K562 (cell line): Measurements from ENCODE around the gene CETN1.

Experiments
- ARID3A ChIP-seq: IDR thresholded peaks from 2 replicates; pipeline ENCODE4 v1.6.1; 2012; ENCODE audit warnings: low read depth, low read length, improper control_type of control experiment, borderline replicate concordance
- FOXM1 ChIP-seq, 2 experiments: fragments of 450-650 bp in 1 of 2; sonication (generic) in 1 of 2; formaldehyde crosslinking in 1 of 2; IDR thresholded peaks; 2 replicates each; pipeline versions ENCODE4 v1.6.1 to v1.9.0; 2017 to 2022; ENCODE audit warnings: low read depth in 2 of 2, mild to moderate bottlenecking in 2 of 2, missing genetic modification reagents in 1 of 2, moderate library complexity in 1 of 2
- HES1 ChIP-seq: fragments of 450-650 bp; IDR thresholded peaks from 2 replicates; pipeline ENCODE4 v1.6.1; 2016; ENCODE audit warnings: low read depth, mild to moderate bottlenecking, moderate library complexity
- HMG20B ChIP-seq: fragments of 250-450 bp; sonication (Bioruptor Pico); IDR thresholded peaks from 2 replicates; pipeline ENCODE4 v1.5.0; 2021; ENCODE audit warnings: mild to moderate bottlenecking
- NR2C2 ChIP-seq, 2 experiments: fragments of 200-800 bp in 1 of 2; sonication (Bioruptor generic) in 1 of 2; sonication (generic) in 1 of 2; formaldehyde crosslinking in 1 of 2; IDR thresholded peaks; 2 replicates each; pipeline versions ENCODE4 v1.6.1 to v1.8.0; 2016 to 2022; ENCODE audit warnings: mild to moderate bottlenecking in 1 of 2, missing compliant biosample characterization in 1 of 2, missing genetic modification characterization in 1 of 2, missing genetic modification reagents in 1 of 2
- PHF20 ChIP-seq: fragments of 450-650 bp; IDR thresholded peaks from 2 replicates; pipeline ENCODE4 v1.6.1; 2018; ENCODE audit not compliant: partially characterized antibody
- POLR2A ChIP-seq: fragments of 450-650 bp; conservative IDR thresholded peaks from 2 replicates; pipeline ENCODE4 v1.6.1; 2016
- POLR2AphosphoS5 ChIP-seq: IDR thresholded peaks from 2 replicates; pipeline ENCODE4 v1.6.1; 2011; ENCODE audit warnings: mild to moderate bottlenecking, low read depth, low read length, moderate library complexity; ENCODE audit not compliant: control insufficient read depth, insufficient read depth
- PRPF4 ChIP-seq: fragments of 200-400 bp; formaldehyde crosslinking; IDR thresholded peaks from one replicate; pipeline ENCODE4 v1.6.1; 2017; ENCODE audit warnings: low read length, low read depth, mild to moderate bottlenecking; ENCODE audit not compliant: insufficient read depth, poor library complexity, severe bottlenecking
- TAF1 ChIP-seq: IDR thresholded peaks from 2 replicates; pipeline ENCODE4 v1.6.1; 2011; ENCODE audit warnings: mild to moderate bottlenecking, low read length, moderate library complexity; ENCODE audit not compliant: insufficient read depth, control insufficient read depth, severe bottlenecking; ENCODE audit errors: extremely low read depth
- TBP ChIP-seq: optimal IDR thresholded peaks from 2 replicates; pipeline ENCODE3; 2011; ENCODE audit warnings: low read depth, low read length, improper control_type of control experiment
- ZNF324 ChIP-seq: fragments of 250-450 bp; sonication (Bioruptor Pico); IDR thresholded peaks from 2 replicates; pipeline ENCODE4 v1.4.0; 2020; ENCODE audit warnings: mild to moderate bottlenecking
- TF ChIP-seq, protein P1 (sequence below), 3 experiments: IDR thresholded peaks in 2 of 3; conservative IDR thresholded peaks in 1 of 3; 2 replicates each; pipeline ENCODE4 v1.5.1; 2011 to 2012; ENCODE audit warnings: low read length in 3 of 3, mild to moderate bottlenecking in 3 of 3, control low read depth in 2 of 3, improper control_type of control experiment in 1 of 3, inconsistent platforms in 1 of 3, low read depth in 1 of 3, mixed read lengths in 1 of 3, moderate library complexity in 1 of 3; ENCODE audit not compliant: insufficient read depth in 2 of 3
- TF ChIP-seq, protein P2 (sequence below): IDR thresholded peaks from 3 replicates; pipeline ENCODE4 v1.6.1; 2011; ENCODE audit warnings: borderline replicate concordance, mild to moderate bottlenecking; ENCODE audit not compliant: insufficient read length, insufficient read depth

DNA sequence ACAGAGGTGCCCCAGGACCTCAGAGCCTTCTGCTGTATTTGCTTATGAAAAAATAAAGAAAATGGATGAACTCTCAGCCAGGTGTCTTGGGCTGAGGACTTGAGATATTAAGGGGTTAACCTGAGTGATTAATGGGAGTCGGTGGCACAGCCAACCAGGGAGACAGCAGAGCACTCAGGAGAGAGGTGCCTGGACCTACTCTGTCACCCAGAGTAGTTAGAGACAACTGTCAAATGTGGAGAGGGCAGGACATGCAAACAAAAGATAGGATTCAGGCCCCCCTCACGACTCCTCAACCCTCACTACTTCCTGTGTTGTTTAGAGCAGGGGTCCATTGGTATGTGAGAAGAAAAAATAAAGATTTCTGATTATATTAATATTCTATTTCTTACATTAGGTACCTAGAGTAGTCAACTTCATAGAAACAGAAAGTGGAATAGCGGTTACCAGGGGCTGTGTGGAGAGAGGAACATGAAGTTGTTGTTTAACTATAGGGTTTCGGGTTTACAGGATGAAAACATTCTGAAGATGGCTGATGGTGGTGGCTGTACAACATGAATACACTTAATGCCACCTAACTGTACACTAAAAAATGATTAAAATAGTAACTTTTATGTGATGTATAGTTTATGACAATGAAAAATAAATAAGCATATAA, 28.6 kb upstream of the CETN1 start:
- no peak for TF ChIP-seq ARID3A
- TF ChIP-seq TAF1, result no peak
- TF ChIP-seq, protein P1, sequence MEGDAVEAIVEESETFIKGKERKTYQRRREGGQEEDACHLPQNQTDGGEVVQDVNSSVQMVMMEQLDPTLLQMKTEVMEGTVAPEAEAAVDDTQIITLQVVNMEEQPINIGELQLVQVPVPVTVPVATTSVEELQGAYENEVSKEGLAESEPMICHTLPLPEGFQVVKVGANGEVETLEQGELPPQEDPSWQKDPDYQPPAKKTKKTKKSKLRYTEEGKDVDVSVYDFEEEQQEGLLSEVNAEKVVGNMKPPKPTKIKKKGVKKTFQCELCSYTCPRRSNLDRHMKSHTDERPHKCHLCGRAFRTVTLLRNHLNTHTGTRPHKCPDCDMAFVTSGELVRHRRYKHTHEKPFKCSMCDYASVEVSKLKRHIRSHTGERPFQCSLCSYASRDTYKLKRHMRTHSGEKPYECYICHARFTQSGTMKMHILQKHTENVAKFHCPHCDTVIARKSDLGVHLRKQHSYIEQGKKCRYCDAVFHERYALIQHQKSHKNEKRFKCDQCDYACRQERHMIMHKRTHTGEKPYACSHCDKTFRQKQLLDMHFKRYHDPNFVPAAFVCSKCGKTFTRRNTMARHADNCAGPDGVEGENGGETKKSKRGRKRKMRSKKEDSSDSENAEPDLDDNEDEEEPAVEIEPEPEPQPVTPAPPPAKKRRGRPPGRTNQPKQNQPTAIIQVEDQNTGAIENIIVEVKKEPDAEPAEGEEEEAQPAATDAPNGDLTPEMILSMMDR (IDR thresholded peaks at IDR 0.05 in 2 of 3, conservative IDR thresholded peaks at IDR 0.05 in 1 of 3; ENCODE audit: insufficient read depth in 2 of 3, low read depth in 1 of 3, low read length in 3 of 3), result no peak
- no peak for TF ChIP-seq PHF20
- TF ChIP-seq HES1, result no peak
- no peak for TF ChIP-seq POLR2A
- no peak for TF ChIP-seq TBP
- TF ChIP-seq POLR2AphosphoS5, result no peak
- TF ChIP-seq HMG20B (CRISPR knock-in tag), result no peak
- no peak for TF ChIP-seq PRPF4
- TF ChIP-seq, protein P2, sequence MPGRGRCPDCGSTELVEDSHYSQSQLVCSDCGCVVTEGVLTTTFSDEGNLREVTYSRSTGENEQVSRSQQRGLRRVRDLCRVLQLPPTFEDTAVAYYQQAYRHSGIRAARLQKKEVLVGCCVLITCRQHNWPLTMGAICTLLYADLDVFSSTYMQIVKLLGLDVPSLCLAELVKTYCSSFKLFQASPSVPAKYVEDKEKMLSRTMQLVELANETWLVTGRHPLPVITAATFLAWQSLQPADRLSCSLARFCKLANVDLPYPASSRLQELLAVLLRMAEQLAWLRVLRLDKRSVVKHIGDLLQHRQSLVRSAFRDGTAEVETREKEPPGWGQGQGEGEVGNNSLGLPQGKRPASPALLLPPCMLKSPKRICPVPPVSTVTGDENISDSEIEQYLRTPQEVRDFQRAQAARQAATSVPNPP, result no peak
- no peak for TF ChIP-seq FOXM1 (IDR thresholded peaks at IDR 0.05; ENCODE audit: low read depth)
- TF ChIP-seq FOXM1 (CRISPR knock-in tag; IDR thresholded peaks at IDR 0.05; ENCODE audit: low read depth), result no peak
- no peak for TF ChIP-seq ZNF324 (CRISPR knock-in tag)
- TF ChIP-seq NR2C2 (CRISPR knock-in tag; IDR thresholded peaks at IDR 0.05), result no peak
- TF ChIP-seq NR2C2 (tag; IDR thresholded peaks at IDR 0.05), result no peak
